SHP77 treated with DMSO at 0.1 percent for 48 hours (cell line): ENCODE results near the gene MCTP1.
"Not testable (repeated sequence)": the region's sequence is repeated elsewhere in the genome, so short reads cannot be mapped to it uniquely, and the experiment has no call there.

ENCODE experiments used
- DNase-seq: peaks from one replicate; lab custom pipeline; 2025; lab: John Stamatoyannopoulos, UW

MCTP1 gene

GRCh38 chr5:95029569-95030366 is 255.1 kb downstream of the MCTP1 start:
- DNase-seq: no peak

GRCh38 chr5:95027775-95028174 is 257.1 kb downstream of the MCTP1 start:
- DNase-seq: no peak

GRCh38 chr5:95027151-95027721 is 257.7 kb downstream of the MCTP1 start:
- DNase-seq: no peak

GRCh38 chr5:95026718-95027117 is 258.2 kb downstream of the MCTP1 start:
- DNase-seq: no peak

GRCh38 chr5:95022967-95023695 is 261.8 kb downstream of the MCTP1 start:
- no peak for DNase-seq

GRCh38 chr5:95020345-95020744 is 264.5 kb downstream of the MCTP1 start:
- DNase-seq: no peak

- no peak for DNase-seq
These were observed 265.9 kb downstream of the MCTP1 start for GRCh38 chr5:95018946-95019345.

- DNase-seq: no peak
These were observed 266.4 kb downstream of the MCTP1 start for GRCh38 chr5:95018511-95018910.

GRCh38 chr5:95009812-95010211 is 275.1 kb downstream of the MCTP1 start:
- no peak for DNase-seq

GRCh38 chr5:95007921-95008597 is 276.8 kb downstream of the MCTP1 start:
- no peak for DNase-seq

- DNase-seq: no peak
These were observed 279.1 kb downstream of the MCTP1 start for GRCh38 chr5:95005811-95006210.

- no peak for DNase-seq
These were observed 286.2 kb downstream of the MCTP1 start for GRCh38 chr5:94998670-94999069.

- not testable (repeated sequence) for DNase-seq
These were observed 290.4 kb downstream of the MCTP1 start for GRCh38 chr5:94994537-94994936.

- DNase-seq: no peak
These were observed 291.4 kb downstream of the MCTP1 start for GRCh38 chr5:94993491-94993890.

- DNase-seq: no peak
These were observed 292.6 kb downstream of the MCTP1 start for GRCh38 chr5:94992325-94992724.

GRCh38 chr5:94983861-94984535 is 300.9 kb downstream of the MCTP1 start:
- no peak for DNase-seq

GRCh38 chr5:94977437-94977836 is 307.5 kb downstream of the MCTP1 start:
- DNase-seq: no peak

GRCh38 chr5:94976853-94977252 is 308.0 kb downstream of the MCTP1 start:
- DNase-seq: no peak

GRCh38 chr5:94972268-94972667 is 312.6 kb downstream of the MCTP1 start:
- DNase-seq: no peak

- DNase-seq: peak; percentile 29
These were observed 315.7 kb downstream of the MCTP1 start for GRCh38 chr5:94969174-94969573.

- peak; percentile 79 for DNase-seq
These were observed 316.3 kb downstream of the MCTP1 start for GRCh38 chr5:94968507-94969095.

- DNase-seq: no peak
These were observed 317.4 kb downstream of the MCTP1 start for GRCh38 chr5:94967525-94967924.
